ENCODE measurements around the gene SLC50A1.
"Not testable (repeated sequence)": the region's sequence is repeated elsewhere in the genome, so short reads cannot be mapped to it uniquely, and the experiment has no call there.

DNA sequence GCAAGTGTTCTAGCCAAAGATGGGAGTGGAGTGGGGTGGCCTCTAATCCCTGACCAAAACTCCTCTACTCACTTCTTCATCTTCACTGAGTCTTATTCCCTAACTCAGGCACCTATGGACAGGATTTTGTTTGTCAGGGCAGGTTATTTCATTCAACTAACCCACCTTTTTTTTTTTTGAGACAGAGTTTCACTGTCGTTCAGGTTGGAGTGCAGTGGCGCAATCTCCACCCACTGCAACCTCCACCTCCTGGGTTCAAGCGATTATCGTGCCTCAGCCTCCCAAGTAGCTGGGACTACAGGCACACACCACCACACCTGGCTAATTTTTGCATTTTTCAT is 32.4 kb downstream of the SLC50A1 start:
- TF ChIP-seq CREB1, YY1 (IDR thresholded peaks at IDR 0.05; ENCODE audit: low read depth): not testable (repeated sequence)
